Karpas-422 (cell line): ENCODE measurements around the gene PLBD1. TPM values are rescaled to one million over a fixed set of nuclear protein-coding genes. Genes with fewer than 3 reads are reported as not detected.

Source experiments
- DNase-seq: peaks from one replicate; pipeline ENCODE4 v3.0.0-alpha.2; 2015
- H2AFZ ChIP-seq: fragments of 200-600 bp; sonication (generic); 2 replicates; pipeline ENCODE4 v1.6.1; 2014; ENCODE audit warnings: antibody characterized with exemption, low read length, mixed read lengths
- H3K27ac ChIP-seq: fragments of 200-600 bp; sonication (generic); 2 replicates; pipeline ENCODE4 v1.5.1; 2014; ENCODE audit warnings: mild to moderate bottlenecking, low read length, moderate library complexity
- H3K27me3 ChIP-seq: fragments of 200-600 bp; sonication (generic); 2 replicates; pipeline ENCODE4 v1.6.1; 2014; ENCODE audit warnings: low read length, mixed read lengths
- H3K36me3 ChIP-seq: fragments of 200-600 bp; sonication (generic); 2 replicates; pipeline ENCODE4 v1.6.1; 2014; ENCODE audit warnings: low read length, mixed read lengths; ENCODE audit not compliant: insufficient read depth
- H3K4me1 ChIP-seq: fragments of 200-600 bp; sonication (generic); 2 replicates; pipeline ENCODE4 v1.6.1; 2014; ENCODE audit warnings: mild to moderate bottlenecking, low read length, mixed read lengths
- H3K4me2 ChIP-seq: fragments of 200-600 bp; sonication (generic); 2 replicates; pipeline ENCODE4 v1.6.1; 2014; ENCODE audit warnings: low read length, low read depth, mild to moderate bottlenecking; ENCODE audit not compliant: poor library complexity, severe bottlenecking
- H3K4me3 ChIP-seq: fragments of 200-600 bp; sonication (generic); 2 replicates; pipeline ENCODE4 v1.5.1; 2014; ENCODE audit warnings: mild to moderate bottlenecking, antibody characterized with exemption, low read length, mixed read lengths
- H3K79me2 ChIP-seq: fragments of 200-600 bp; sonication (generic); 2 replicates; pipeline ENCODE4 v1.6.1; 2014; ENCODE audit warnings: mild to moderate bottlenecking, low read length, mixed read lengths
- H3K9ac ChIP-seq: fragments of 200-600 bp; sonication (generic); 2 replicates; pipeline ENCODE4 v1.6.0; 2014; ENCODE audit warnings: low read length
- H3K9me2 ChIP-seq: fragments of 200-600 bp; sonication (generic), shearing (Covaris generic); replicated peaks from 2 replicates; pipeline ENCODE4 v1.6.0; 2014; ENCODE audit warnings: mild to moderate bottlenecking, low read length, moderate library complexity; ENCODE audit not compliant: insufficient read depth
- H3K9me3 ChIP-seq: fragments of 300-700, 200-600 bp; sonication (generic); 2 replicates; pipeline ENCODE4 v1.6.1; 2014; ENCODE audit warnings: low read length, mixed read lengths
- H4K20me1 ChIP-seq: fragments of 200-600 bp; sonication (generic); 2 replicates; pipeline ENCODE4 v1.6.1; 2014; ENCODE audit warnings: mild to moderate bottlenecking, antibody characterized with exemption, low read length, low read depth; ENCODE audit not compliant: insufficient read depth
- total RNA-seq: library from RNA; depleted of rRNA; stranded (reverse); fragments of >200 nt; shearing (Covaris generic); gene quantifications from 2 replicates; pipeline ENCODE4 v1.2.3, GENCODE V29; 2014; ENCODE audit warnings: low replicate concordance

The PLBD1 gene
- total RNA-seq, 1 experiment from 2014 or later = not detected

GRCh38 chr12:14510574-14510973 is 57.1 kb downstream of the PLBD1 start:
- Histone ChIP-seq H3K4me2 (no peak overlapping the region), H3K36me3 (peaks cover 7% of the 10 kb centered on the region; the same call in 1 of the 2 replicates), H3K4me3 (no peak overlapping the region), H4K20me1 (no peaks in the 10 kb centered on the region), H3K27me3 (no peaks in the 10 kb centered on the region), H3K79me2 (no peaks in the 10 kb centered on the region), H3K9me2 (no peaks in the 10 kb centered on the region), H3K9me3 (no peaks in the 10 kb centered on the region), H3K27ac (no peak overlapping the region), H3K9ac (no peak overlapping the region), H2AFZ (no peak overlapping the region), H3K4me1 (peaks cover 12% of the 10 kb centered on the region)
- DNase-seq = no peak

GRCh38 chr12:14505626-14506596 is 61.8 kb downstream of the PLBD1 start:
- Histone ChIP-seq H4K20me1 (no peaks in the 10 kb centered on the region), H3K9ac (no peak overlapping the region), H2AFZ (no peak overlapping the region), H3K4me1 (peaks cover 9% of the 10 kb centered on the region), H3K9me2 (no peaks in the 10 kb centered on the region), H3K27ac (no peak overlapping the region), H3K9me3 (no peaks in the 10 kb centered on the region), H3K36me3 (peaks cover 16% of the 10 kb centered on the region; the same call in 1 of the 2 replicates), H3K4me2 (no peak overlapping the region), H3K79me2 (no peaks in the 10 kb centered on the region), H3K4me3 (no peak overlapping the region), H3K27me3 (no peaks in the 10 kb centered on the region)
- no peak for DNase-seq

- H3K9ac ChIP-seq = no peak overlapping the region
- H3K27ac ChIP-seq = no peak overlapping the region
- no peaks in the 10 kb centered on the region for H3K79me2 ChIP-seq
- no peak overlapping the region for H3K4me2 ChIP-seq
- no peaks in the 10 kb centered on the region for H3K27me3 ChIP-seq
- H3K36me3 ChIP-seq = peaks cover 32% of the 10 kb centered on the region
- no peaks in the 10 kb centered on the region for H3K9me2 ChIP-seq
- no peaks in the 10 kb centered on the region for H3K9me3 ChIP-seq
- H2AFZ ChIP-seq = no peak overlapping the region
- no peaks in the 10 kb centered on the region for H4K20me1 ChIP-seq
- no peak for DNase-seq
- H3K4me1 ChIP-seq = no peaks in the 10 kb centered on the region
- no peak overlapping the region for H3K4me3 ChIP-seq
Measured at GRCh38 chr12:14495326-14495725, 72.4 kb downstream of the PLBD1 start.

GRCh38 chr12:14482886-14483285 is 84.8 kb downstream of the PLBD1 start:
- Histone ChIP-seq H3K27me3 (no peaks in the 10 kb centered on the region), H3K4me2 (no peak overlapping the region), H3K4me1 (no peaks in the 10 kb centered on the region), H3K79me2 (0 out of 2 replicates have a peak, but pooled peaks cover 3% of the 10 kb centered on the region), H3K27ac (no peak overlapping the region), H3K9me3 (no peaks in the 10 kb centered on the region), H3K9me2 (no peaks in the 10 kb centered on the region), H3K36me3 (peaks cover 32% of the 10 kb centered on the region; the same call in 1 of the 2 replicates), H3K4me3 (no peak overlapping the region), H3K9ac (no peak overlapping the region), H2AFZ (no peak overlapping the region), H4K20me1 (no peaks in the 10 kb centered on the region)
- DNase-seq = no peak

- H3K27me3 ChIP-seq = no peaks in the 10 kb centered on the region
- H3K9ac ChIP-seq = no peak overlapping the region
- H3K9me2 ChIP-seq = no peaks in the 10 kb centered on the region
- DNase-seq = no peak
- H3K4me1 ChIP-seq = no peaks in the 10 kb centered on the region
- 0 out of 2 replicates have a peak, but pooled peaks cover 3% of the 10 kb centered on the region for H3K79me2 ChIP-seq
- H3K9me3 ChIP-seq = no peaks in the 10 kb centered on the region
- no peak overlapping the region for H3K27ac ChIP-seq
- H2AFZ ChIP-seq = no peak overlapping the region
- peaks cover 36% of the 10 kb centered on the region; the same call in 1 of the 2 replicates for H3K36me3 ChIP-seq
- no peaks in the 10 kb centered on the region for H4K20me1 ChIP-seq
- H3K4me2 ChIP-seq = no peak overlapping the region
- no peak overlapping the region for H3K4me3 ChIP-seq
Measured at GRCh38 chr12:14482361-14482760, 85.3 kb downstream of the PLBD1 start.

- 0 out of 2 replicates have a peak, but pooled peaks cover 3% of the 10 kb centered on the region for H3K79me2 ChIP-seq
- H3K4me1 ChIP-seq = no peaks in the 10 kb centered on the region
- H2AFZ ChIP-seq = no peak overlapping the region
- H3K27ac ChIP-seq = no peak overlapping the region
- H3K9ac ChIP-seq = no peak overlapping the region
- H3K9me2 ChIP-seq = no peaks in the 10 kb centered on the region
- no peak overlapping the region for H3K4me3 ChIP-seq
- H4K20me1 ChIP-seq = no peaks in the 10 kb centered on the region
- H3K9me3 ChIP-seq = no peaks in the 10 kb centered on the region
- H3K36me3 ChIP-seq = peaks cover 42% of the 10 kb centered on the region; the same call in 1 of the 2 replicates
- no peak for DNase-seq
- no peaks in the 10 kb centered on the region for H3K27me3 ChIP-seq
- no peak overlapping the region for H3K4me2 ChIP-seq
Measured at GRCh38 chr12:14481201-14481600, 86.5 kb downstream of the PLBD1 start.

- Histone ChIP-seq H3K9me2 (no peaks in the 10 kb centered on the region), H4K20me1 (no peaks in the 10 kb centered on the region), H3K4me3 (no peak overlapping the region), H3K4me1 (no peaks in the 10 kb centered on the region), H3K4me2 (no peak overlapping the region), H3K27me3 (no peaks in the 10 kb centered on the region), H2AFZ (no peak overlapping the region), H3K9ac (no peak overlapping the region), H3K27ac (no peak overlapping the region), H3K9me3 (no peaks in the 10 kb centered on the region), H3K36me3 (peaks cover 55% of the 10 kb centered on the region), H3K79me2 (peaks cover 17% of the 10 kb centered on the region)
- DNase-seq = no peak
Measured at GRCh38 chr12:14479004-14479403, 88.7 kb downstream of the PLBD1 start.

- H3K4me2 ChIP-seq = no peak overlapping the region
- H4K20me1 ChIP-seq = no peaks in the 10 kb centered on the region
- no peak overlapping the region for H3K4me3 ChIP-seq
- no peaks in the 10 kb centered on the region for H3K4me1 ChIP-seq
- H3K9me2 ChIP-seq = no peaks in the 10 kb centered on the region
- H3K9ac ChIP-seq = no peak overlapping the region
- H3K9me3 ChIP-seq = peaks cover 18% of the 10 kb centered on the region
- H3K27ac ChIP-seq = no peak overlapping the region
- peaks cover 61% of the 10 kb centered on the region for H3K36me3 ChIP-seq
- H2AFZ ChIP-seq = no peak overlapping the region
- H3K27me3 ChIP-seq = no peaks in the 10 kb centered on the region
- no peak for DNase-seq
- peaks cover 27% of the 10 kb centered on the region for H3K79me2 ChIP-seq
Measured at GRCh38 chr12:14473707-14474287, 93.9 kb downstream of the PLBD1 start.
